IMR-90 (cell line): ENCODE measurements around the gene CARMIL1. TPM values are rescaled to one million over a fixed set of nuclear protein-coding genes. Genes with fewer than 3 reads are reported as not detected.

Experiments
- ATAC-seq: fragments of 200-7000 bp; cut with Tn5 transposase; 2 replicates; pipeline ENCODE4 v1.9.1; 2020; ENCODE audit warnings: low read depth, mild to moderate bottlenecking, moderate library complexity
- BruUV-seq: library from RNA; stranded (reverse); fragments of 400-500 nt; replicated peaks from 2 replicates; lab custom pipeline; 2021; lab: Mats Ljungman, UMichigan
- CTCF ChIA-PET: fragments of 300-600 bp; formaldehyde crosslinking; extraction: SDS; loops from one replicate; lab custom pipeline; 2021; ENCODE audit warnings: antibody characterized with exemption; lab: Yijun Ruan, JAX
- POLR2A ChIA-PET: fragments of 300-600 bp; sonication (Branson Sonifier 250); formaldehyde crosslinking; loops from one replicate; lab custom pipeline; 2022; ENCODE audit warnings: antibody characterized with exemption; ENCODE audit not compliant: unreplicated experiment; lab: Charles Lee
- DNase-seq: peaks from one replicate; pipeline ENCODE4 v3.0.0; 2013
- H2AFZ ChIP-seq: replicated peaks from 2 replicates; pipeline ENCODE3; 2013; ENCODE audit warnings: low read length, mild to moderate bottlenecking; ENCODE audit not compliant: poor library complexity
- H2AK5ac ChIP-seq: 2 replicates; pipeline ENCODE4 v1.6.1; 2013; ENCODE audit warnings: low read depth, low read length, inconsistent platforms
- H2AK9ac ChIP-seq: replicated peaks from 2 replicates; pipeline ENCODE3; 2013; ENCODE audit warnings: mild to moderate bottlenecking, low read depth, low read length, moderate library complexity; ENCODE audit not compliant: poor library complexity
- H2BK120ac ChIP-seq: 2 replicates; pipeline ENCODE4 v1.6.1; 2013; ENCODE audit warnings: low read depth, low read length, inconsistent platforms
- H2BK15ac ChIP-seq: 3 replicates; pipeline ENCODE4 v1.6.1; 2013; ENCODE audit warnings: low read depth, low read length, inconsistent platforms
- H2BK20ac ChIP-seq: 2 replicates; pipeline ENCODE4 v1.6.1; 2013; ENCODE audit warnings: low read depth, mild to moderate bottlenecking, inconsistent platforms, low read length, moderate library complexity
- H2BK5ac ChIP-seq: 2 replicates; pipeline ENCODE4 v1.6.1; 2013; ENCODE audit warnings: mild to moderate bottlenecking, low read depth, low read length, inconsistent platforms; ENCODE audit not compliant: poor library complexity, severe bottlenecking
- H3K14ac ChIP-seq: replicated peaks from 2 replicates; pipeline ENCODE4 v1.6.1; 2013; ENCODE audit warnings: low read depth, low read length, inconsistent platforms
- H3K18ac ChIP-seq: 2 replicates; pipeline ENCODE4 v1.6.1; 2013; ENCODE audit warnings: low read depth, low read length, control low read depth
- H3K23ac ChIP-seq: 2 replicates; pipeline ENCODE4 v1.6.1; 2013; ENCODE audit warnings: low read depth, low read length, inconsistent platforms
- H3K27ac ChIP-seq: 2 replicates; pipeline ENCODE4 v1.5.1; 2013; ENCODE audit warnings: mild to moderate bottlenecking, control low read depth, low read length; ENCODE audit not compliant: insufficient read depth
- H3K27me3 ChIP-seq: 2 replicates; pipeline ENCODE4 v1.6.1; 2013; ENCODE audit warnings: low read length; ENCODE audit not compliant: control insufficient read depth, insufficient read depth
- H3K36me3 ChIP-seq: 2 replicates; pipeline ENCODE4 v1.6.1; 2013; ENCODE audit warnings: low read length, mixed read lengths; ENCODE audit not compliant: control insufficient read depth, insufficient read depth
- H3K4ac ChIP-seq: 2 replicates; pipeline ENCODE4 v1.6.1; 2013; ENCODE audit warnings: low read depth, low read length, inconsistent platforms
- H3K4me1 ChIP-seq: 2 replicates; pipeline ENCODE4 v1.6.1; 2013; ENCODE audit warnings: low read length, mixed read lengths; ENCODE audit not compliant: control insufficient read depth, insufficient read depth
- H3K4me2 ChIP-seq: 2 replicates; pipeline ENCODE4 v1.6.1; 2013; ENCODE audit warnings: low read depth, mild to moderate bottlenecking, control low read depth, low read length, moderate library complexity
- H3K4me3 ChIP-seq: 2 replicates; pipeline ENCODE4 v1.5.1; 2013; ENCODE audit warnings: low read depth, mild to moderate bottlenecking, control low read depth, low read length, moderate library complexity; ENCODE audit not compliant: insufficient read depth
- H3K56ac ChIP-seq: 2 replicates; pipeline ENCODE4 v1.6.1; 2013; ENCODE audit warnings: low read length, inconsistent platforms; ENCODE audit not compliant: insufficient read depth; ENCODE audit errors: extremely low read depth
- H3K79me1 ChIP-seq, 2 experiments: 2 replicates each; pipeline ENCODE4 v1.6.1; 2013; ENCODE audit warnings: low read length in 2 of 2, inconsistent platforms in 1 of 2, low read depth in 1 of 2
- H3K9ac ChIP-seq: 2 replicates; pipeline ENCODE4 v1.6.1; 2013; ENCODE audit warnings: low read depth, low read length, control low read depth
- H3K9me1 ChIP-seq: 2 replicates; pipeline ENCODE4 v1.6.1; 2013; ENCODE audit warnings: low read length, inconsistent platforms; ENCODE audit not compliant: insufficient read depth
- H3K9me3 ChIP-seq: 2 replicates; pipeline ENCODE4 v1.6.1; 2013; ENCODE audit warnings: low read length; ENCODE audit not compliant: control insufficient read depth, insufficient read depth
- H4K20me1 ChIP-seq: 2 replicates; pipeline ENCODE4 v1.6.1; 2013; ENCODE audit warnings: low read length, inconsistent platforms; ENCODE audit not compliant: insufficient read depth
- H4K5ac ChIP-seq: 2 replicates; pipeline ENCODE4 v1.6.1; 2013; ENCODE audit warnings: mild to moderate bottlenecking, low read depth, low read length, control low read depth
- H4K8ac ChIP-seq, 2 experiments: 2 replicates each; pipeline ENCODE4 v1.6.1; 2013; ENCODE audit warnings: low read depth in 2 of 2, low read length in 2 of 2, control low read depth in 1 of 2, inconsistent platforms in 1 of 2
- H4K91ac ChIP-seq: 2 replicates; pipeline ENCODE4 v1.6.1; 2013; ENCODE audit warnings: low read depth, low read length, inconsistent platforms; ENCODE audit not compliant: insufficient read depth
- BHLHE40 ChIP-seq: fragments of 150-350 bp; IDR thresholded peaks from 2 replicates; pipeline ENCODE4 v1.6.1; 2016; ENCODE audit warnings: mild to moderate bottlenecking, low read depth, low read length
- CEBPB ChIP-seq: IDR thresholded peaks from 2 replicates; pipeline ENCODE4 v1.6.1; 2012; ENCODE audit warnings: low read depth, low read length, improper control_type of control experiment
- CHD1 ChIP-seq: IDR thresholded peaks from 2 replicates; pipeline ENCODE4 v1.6.1; 2012; ENCODE audit warnings: low read depth, low read length, improper control_type of control experiment
- FOS ChIP-seq: fragments of 150-350 bp; IDR thresholded peaks from 2 replicates; pipeline ENCODE4 v1.6.1; 2016; ENCODE audit warnings: low read depth, low read length
- MAFK ChIP-seq: IDR thresholded peaks from 2 replicates; pipeline ENCODE4 v1.6.1; 2012; ENCODE audit warnings: low read depth, low read length, improper control_type of control experiment
- MAZ ChIP-seq: IDR thresholded peaks from 2 replicates; pipeline ENCODE4 v1.6.1; 2012; ENCODE audit warnings: low read depth, mild to moderate bottlenecking, low read length, improper control_type of control experiment, moderate library complexity, borderline replicate concordance
- MXI1 ChIP-seq: IDR thresholded peaks from 2 replicates; pipeline ENCODE4 v1.6.1; 2012; ENCODE audit warnings: low read depth, mild to moderate bottlenecking, low read length, moderate library complexity, borderline replicate concordance
- NFE2L2 ChIP-seq: fragments of 150-350 bp; IDR thresholded peaks from 2 replicates; pipeline ENCODE4 v1.6.1; 2016; ENCODE audit warnings: low read depth, mild to moderate bottlenecking, low read length
- POLR2A ChIP-seq: IDR thresholded peaks from 2 replicates; pipeline ENCODE4 v1.6.1; 2012; ENCODE audit warnings: mild to moderate bottlenecking, low read depth, low read length
- RAD21 ChIP-seq: IDR thresholded peaks from 2 replicates; pipeline ENCODE4 v1.6.1; 2012; ENCODE audit warnings: low read length, improper control_type of control experiment
- RCOR1 ChIP-seq: IDR thresholded peaks from 2 replicates; pipeline ENCODE4 v1.6.1; 2012; ENCODE audit warnings: mild to moderate bottlenecking, low read length, improper control_type of control experiment; ENCODE audit not compliant: insufficient replicate concordance
- RFX5 ChIP-seq: IDR thresholded peaks from 2 replicates; pipeline ENCODE4 v1.8.0; 2012; ENCODE audit warnings: low read depth, mild to moderate bottlenecking, low read length, moderate library complexity
- SMC3 ChIP-seq: fragments of 150-350 bp; IDR thresholded peaks from 2 replicates; pipeline ENCODE4 v1.6.1; 2016; ENCODE audit warnings: low read depth, mild to moderate bottlenecking, antibody characterized with exemption, low read length, moderate library complexity
- WGBS, 2 experiments: methylation state at CpG; one replicate each; pipeline versions ENCODE4 v1.1.5 to v1.1.7; 2013; ENCODE audit warnings: missing lambda C conversion rate in 2 of 2; ENCODE audit not compliant: insufficient read length in 1 of 2; ENCODE audit errors: extremely low coverage in 2 of 2; 5-methylcytosine and 5-hydroxymethylcytosine counted together
- dilution Hi-C: fragments of 300-500 bp; cut with HindIII; formaldehyde crosslinking; loops from one replicate; pipeline ENCODE4 v1.14.3; 2018; ENCODE audit warnings: low sequenced_read_pairs; ENCODE audit not compliant: unreplicated experiment
- in situ Hi-C: fragments of 300-500 bp; cut with MboI; formaldehyde crosslinking; loops from 3 replicates; pipeline ENCODE4 v1.14.3; 2019; ENCODE audit warnings: low sequenced_read_pairs, inconsistent platforms, mixed read lengths
- intact Hi-C: fragments of 100-400 bp; cut with micrococcal nuclease; formaldehyde crosslinking; loops from 2 replicates; pipeline ENCODE4 v1.10.0; 2022
- polyA plus RNA-seq, 3 experiments: library from polyadenylated mRNA; depleted of rRNA; stranded (reverse); fragments of >200 nt; gene quantifications; 2 replicates each; pipeline ENCODE4 v1.2.3, GENCODE V29; 2012; ENCODE audit warnings: low replicate concordance in 1 of 3
- total RNA-seq: library from RNA; depleted of rRNA; stranded (reverse); fragments of >200 nt; gene quantifications from 2 replicates; pipeline ENCODE4 v1.2.3, GENCODE V29; 2012
- TF ChIP-seq, protein P1 (sequence below): fragments of 150-350 bp; IDR thresholded peaks from 2 replicates; pipeline ENCODE4 v1.6.1; 2017; ENCODE audit warnings: mild to moderate bottlenecking, antibody characterized with exemption, low read length, low read depth
- TF ChIP-seq, protein P2 (sequence below): fragments of 150-350 bp; IDR thresholded peaks from 2 replicates; pipeline ENCODE4 v1.6.1; 2016; ENCODE audit warnings: low read depth, mild to moderate bottlenecking, low read length, moderate library complexity, borderline replicate concordance
- TF ChIP-seq, protein P3 (sequence below): conservative IDR thresholded peaks from 2 replicates; pipeline ENCODE4 v1.5.1; 2012; ENCODE audit warnings: mild to moderate bottlenecking, low read depth, low read length, improper control_type of control experiment

CARMIL1 gene
- total and polyA plus RNA-seq, 2 of the 4 experiments (the other 2 are of a cell fraction), result 1.3 to 2.9 TPM

DNA sequence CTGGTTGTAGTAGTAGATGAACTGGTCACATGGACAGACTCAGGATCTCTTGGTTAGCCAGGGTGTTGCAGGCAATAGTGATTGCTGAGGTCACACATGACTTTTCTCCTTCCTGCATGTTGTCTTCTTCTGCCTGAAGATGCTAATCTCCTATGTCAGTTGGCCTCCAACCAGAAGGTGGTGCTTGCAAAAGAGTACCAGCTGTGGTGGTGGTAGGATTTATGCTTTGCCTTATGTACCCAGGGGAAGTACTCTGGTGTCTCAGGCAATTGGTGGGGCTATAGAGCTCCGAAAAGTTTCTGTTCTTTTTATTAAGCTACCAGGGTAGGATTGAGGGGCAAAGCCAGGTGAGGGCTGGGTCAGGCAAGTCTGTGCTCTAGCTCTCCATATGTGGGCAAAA, 98.5 kb downstream of the CARMIL1 start:
- no peak overlapping the region for H3K4me3 ChIP-seq
- ChIA-PET CTCF (no interaction called here), POLR2A (no interaction called here)
- intact Hi-C loops, result no loop called here
- in situ Hi-C loops, result no loop called here
- no peak overlapping the region for H2BK120ac ChIP-seq
- no peaks in the 10 kb centered on the region; the same call in 1 of the 2 replicates for H3K27me3 ChIP-seq
- H3K56ac ChIP-seq, result no peak overlapping the region
- H2AK9ac ChIP-seq, result no peak overlapping the region
- no peak overlapping the region for H3K27ac ChIP-seq
- H3K79me1 ChIP-seq, result no peaks in the 10 kb centered on the region
- BruUV-seq, result no TSS peak
- H3K4me2 ChIP-seq, result no peak overlapping the region
- H4K8ac ChIP-seq, result no peak overlapping the region
- WGBS, 2 experiments, result 20% methylated on average over 1 of the region's 1 CpG; no CpG with 5 or more reads in 1 of the 2 experiments
- H2BK20ac ChIP-seq, result no peak overlapping the region
- H3K9me3 ChIP-seq, result no peaks in the 10 kb centered on the region
- H3K4ac ChIP-seq, result no peak overlapping the region
- no peak overlapping the region for H3K18ac ChIP-seq
- DNase-seq, result no peak
- no peaks in the 10 kb centered on the region for H3K9me1 ChIP-seq
- H3K23ac ChIP-seq, result no peak overlapping the region
- H2BK5ac ChIP-seq, result no peak overlapping the region
- ATAC-seq, result no peak
- H3K9ac ChIP-seq, result no peak overlapping the region
- no peaks in the 10 kb centered on the region for H4K20me1 ChIP-seq
- H4K5ac ChIP-seq, result no peak overlapping the region
- no peak overlapping the region for H2BK15ac ChIP-seq
- H2AK5ac ChIP-seq, result no peak overlapping the region
- no peak overlapping the region for H2AFZ ChIP-seq
- H3K4me1 ChIP-seq, result no peaks in the 10 kb centered on the region
- H3K14ac ChIP-seq, result no peak overlapping the region
- dilution Hi-C loops, result no loop called here
- H3K36me3 ChIP-seq, result no peaks in the 10 kb centered on the region
- no peak overlapping the region for H4K91ac ChIP-seq
- TF ChIP-seq CEBPB, result no peak
- no peak for TF ChIP-seq MXI1
- TF ChIP-seq RCOR1, result no peak
- no peak for TF ChIP-seq POLR2A
- TF ChIP-seq RAD21, result no peak
- TF ChIP-seq NFE2L2, result no peak
- no peak for TF ChIP-seq SMC3
- TF ChIP-seq, protein P1, sequence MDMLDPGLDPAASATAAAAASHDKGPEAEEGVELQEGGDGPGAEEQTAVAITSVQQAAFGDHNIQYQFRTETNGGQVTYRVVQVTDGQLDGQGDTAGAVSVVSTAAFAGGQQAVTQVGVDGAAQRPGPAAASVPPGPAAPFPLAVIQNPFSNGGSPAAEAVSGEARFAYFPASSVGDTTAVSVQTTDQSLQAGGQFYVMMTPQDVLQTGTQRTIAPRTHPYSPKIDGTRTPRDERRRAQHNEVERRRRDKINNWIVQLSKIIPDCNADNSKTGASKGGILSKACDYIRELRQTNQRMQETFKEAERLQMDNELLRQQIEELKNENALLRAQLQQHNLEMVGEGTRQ, result no peak
- no peak for TF ChIP-seq RFX5
- no peak for TF ChIP-seq MAFK
- TF ChIP-seq CHD1, result no peak
- TF ChIP-seq, protein P2, sequence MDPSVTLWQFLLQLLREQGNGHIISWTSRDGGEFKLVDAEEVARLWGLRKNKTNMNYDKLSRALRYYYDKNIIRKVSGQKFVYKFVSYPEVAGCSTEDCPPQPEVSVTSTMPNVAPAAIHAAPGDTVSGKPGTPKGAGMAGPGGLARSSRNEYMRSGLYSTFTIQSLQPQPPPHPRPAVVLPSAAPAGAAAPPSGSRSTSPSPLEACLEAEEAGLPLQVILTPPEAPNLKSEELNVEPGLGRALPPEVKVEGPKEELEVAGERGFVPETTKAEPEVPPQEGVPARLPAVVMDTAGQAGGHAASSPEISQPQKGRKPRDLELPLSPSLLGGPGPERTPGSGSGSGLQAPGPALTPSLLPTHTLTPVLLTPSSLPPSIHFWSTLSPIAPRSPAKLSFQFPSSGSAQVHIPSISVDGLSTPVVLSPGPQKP, result no peak
- TF ChIP-seq MAZ, result no peak
- TF ChIP-seq, protein P3, sequence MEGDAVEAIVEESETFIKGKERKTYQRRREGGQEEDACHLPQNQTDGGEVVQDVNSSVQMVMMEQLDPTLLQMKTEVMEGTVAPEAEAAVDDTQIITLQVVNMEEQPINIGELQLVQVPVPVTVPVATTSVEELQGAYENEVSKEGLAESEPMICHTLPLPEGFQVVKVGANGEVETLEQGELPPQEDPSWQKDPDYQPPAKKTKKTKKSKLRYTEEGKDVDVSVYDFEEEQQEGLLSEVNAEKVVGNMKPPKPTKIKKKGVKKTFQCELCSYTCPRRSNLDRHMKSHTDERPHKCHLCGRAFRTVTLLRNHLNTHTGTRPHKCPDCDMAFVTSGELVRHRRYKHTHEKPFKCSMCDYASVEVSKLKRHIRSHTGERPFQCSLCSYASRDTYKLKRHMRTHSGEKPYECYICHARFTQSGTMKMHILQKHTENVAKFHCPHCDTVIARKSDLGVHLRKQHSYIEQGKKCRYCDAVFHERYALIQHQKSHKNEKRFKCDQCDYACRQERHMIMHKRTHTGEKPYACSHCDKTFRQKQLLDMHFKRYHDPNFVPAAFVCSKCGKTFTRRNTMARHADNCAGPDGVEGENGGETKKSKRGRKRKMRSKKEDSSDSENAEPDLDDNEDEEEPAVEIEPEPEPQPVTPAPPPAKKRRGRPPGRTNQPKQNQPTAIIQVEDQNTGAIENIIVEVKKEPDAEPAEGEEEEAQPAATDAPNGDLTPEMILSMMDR, result no peak
- TF ChIP-seq FOS, result no peak
- no peak for TF ChIP-seq BHLHE40
